ENCODE measurements around the gene MSH3.

DNA sequence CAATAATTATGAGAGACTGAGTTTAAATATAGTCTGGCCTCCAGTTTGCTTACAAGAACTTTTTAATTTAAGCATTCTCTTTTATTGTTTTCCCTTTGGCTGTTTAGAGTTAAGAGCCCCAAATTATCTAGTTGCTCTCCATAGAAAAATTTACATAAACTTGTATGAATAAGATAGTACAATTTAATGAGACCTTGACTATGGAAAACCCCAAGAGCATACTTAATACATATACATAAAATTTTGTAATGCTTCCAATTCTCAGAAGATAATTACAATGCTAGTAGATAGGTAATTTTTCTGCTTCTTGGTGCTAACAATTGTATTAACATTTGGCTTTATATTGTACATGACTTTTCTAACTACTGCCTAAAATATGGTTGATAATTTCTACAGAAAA, 20.3 kb upstream of the MSH3 start:
- no peak for TF ChIP-seq POLR2A (IDR thresholded peaks at IDR 0.05; ENCODE audit: low read depth, low read length)
- no peak for TF ChIP-seq POLR2AphosphoS5 (IDR thresholded peaks at IDR 0.05; ENCODE audit: low read depth, low read length)
